ENCODE data around the gene B3GALNT2.
"Not testable (repeated sequence)": the region's sequence is repeated elsewhere in the genome, so short reads cannot be mapped to it uniquely, and the experiment has no call there.

B3GALNT2 gene

GRCh38 chr1:235503403-235504121, 690 bp downstream of the B3GALNT2 start:
- DNase-seq, result peak in 1 of 5 experiments; percentile 29

DNA sequence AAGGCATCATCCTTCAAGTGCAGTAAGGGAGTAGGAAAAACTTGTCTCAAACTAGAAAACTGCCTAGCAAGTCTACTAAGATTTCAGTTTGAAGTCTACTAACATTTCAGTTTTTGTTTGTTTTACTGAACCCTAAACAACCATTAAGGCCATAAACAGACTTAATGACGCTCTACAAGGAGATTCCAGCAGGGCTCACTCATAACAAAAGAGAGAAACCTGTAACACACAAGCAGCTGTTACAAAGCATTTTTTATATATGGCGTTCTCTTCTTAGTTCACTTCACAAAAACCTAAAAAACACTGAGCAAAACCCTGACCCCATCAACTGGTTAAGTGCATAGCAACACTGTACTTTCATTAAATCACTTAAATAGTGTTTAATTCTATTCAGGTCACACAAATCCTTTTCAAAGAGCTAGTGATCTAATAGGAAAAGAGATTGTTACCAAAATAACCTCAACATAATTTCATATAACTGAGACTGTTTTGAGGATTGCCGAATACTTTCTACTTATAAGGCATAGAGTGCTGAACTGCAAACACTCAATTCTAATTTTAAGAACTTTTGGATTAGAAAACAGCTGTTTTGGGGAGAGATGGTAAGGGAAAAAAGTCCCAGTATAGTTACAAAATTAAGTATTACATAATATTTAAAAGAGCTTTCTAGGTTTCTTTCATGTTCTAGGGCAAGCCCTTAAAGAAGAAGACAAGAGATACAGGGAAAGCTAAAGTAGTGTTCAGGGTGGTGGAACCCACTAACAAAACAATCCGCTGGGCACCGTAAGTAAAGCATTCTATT, 1.4 kb downstream of the B3GALNT2 start:
- DNase-seq, result peak in 1 of 5 experiments; percentile 47

DNA sequence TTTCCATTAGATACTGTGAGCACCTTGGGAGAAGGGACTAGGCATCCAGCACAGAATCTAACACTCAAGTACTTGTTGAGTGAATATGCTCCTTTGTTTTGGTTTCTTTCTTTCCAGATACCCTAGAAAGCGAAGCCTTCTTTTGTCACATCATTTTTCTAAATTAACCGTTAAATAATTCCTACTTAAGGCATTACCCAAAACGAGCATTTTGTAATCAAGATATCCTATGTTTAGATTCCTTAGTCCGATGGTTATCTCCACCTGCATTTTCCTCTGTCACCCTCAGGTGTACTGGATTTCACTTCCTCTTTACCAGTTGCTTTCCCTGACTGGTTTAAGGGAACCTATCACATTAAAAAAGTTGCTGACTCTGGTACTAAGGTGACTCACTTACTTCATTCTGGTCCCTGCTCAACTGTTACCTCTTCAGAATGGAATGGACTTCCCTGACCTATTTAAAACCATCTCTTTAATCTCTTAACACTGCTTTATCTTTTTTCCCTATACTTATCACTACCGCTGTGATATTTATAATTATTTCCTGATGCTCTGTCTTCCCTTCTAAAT, 3.2 kb downstream of the B3GALNT2 start:
- no peak for DNase-seq

GRCh38 chr1:235495551-235495950, 8.7 kb downstream of the B3GALNT2 start:
- DNase-seq, result no peak

DNA sequence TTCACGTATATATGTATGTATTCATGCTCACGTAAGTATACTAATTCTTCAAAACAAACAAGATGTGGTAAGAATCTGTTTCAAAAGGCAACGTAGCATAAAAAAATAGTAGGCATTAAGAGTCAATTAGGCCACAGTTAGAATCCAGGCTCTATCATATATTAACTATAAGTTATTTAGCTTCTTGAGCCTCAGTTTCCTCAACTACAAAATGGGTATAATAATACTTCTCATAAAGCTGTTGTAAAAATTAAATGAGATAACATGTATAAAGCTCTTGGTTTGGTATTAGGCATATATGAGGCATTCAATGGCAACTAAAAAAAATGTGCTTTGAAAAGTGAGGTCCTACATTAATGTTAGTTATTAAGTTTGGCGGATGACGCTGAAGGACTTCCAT, 9.2 kb downstream of the B3GALNT2 start:
- DNase-seq, result no peak

DNA sequence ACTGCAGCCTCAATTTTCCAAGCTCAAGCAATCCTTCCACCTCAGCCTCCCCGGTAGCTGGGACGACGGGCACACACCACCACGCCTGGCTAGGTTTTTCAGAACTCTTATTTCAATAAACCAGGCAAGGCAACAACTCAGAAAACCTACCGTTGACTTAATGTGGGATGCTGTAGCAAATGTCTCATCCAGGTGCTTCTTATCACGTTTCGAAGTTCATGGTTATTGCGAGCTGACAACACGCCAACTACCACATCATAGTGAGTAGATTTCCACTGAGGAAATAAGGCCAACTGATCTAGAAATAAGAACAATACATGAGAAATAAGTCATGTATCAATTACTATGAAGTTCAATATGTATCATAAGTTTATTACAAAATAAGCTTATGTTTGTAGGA, 9.7 kb downstream of the B3GALNT2 start:
- DNase-seq, result no peak

GRCh38 chr1:235491644-235492043, 12.6 kb downstream of the B3GALNT2 start:
- no peak for DNase-seq

DNA sequence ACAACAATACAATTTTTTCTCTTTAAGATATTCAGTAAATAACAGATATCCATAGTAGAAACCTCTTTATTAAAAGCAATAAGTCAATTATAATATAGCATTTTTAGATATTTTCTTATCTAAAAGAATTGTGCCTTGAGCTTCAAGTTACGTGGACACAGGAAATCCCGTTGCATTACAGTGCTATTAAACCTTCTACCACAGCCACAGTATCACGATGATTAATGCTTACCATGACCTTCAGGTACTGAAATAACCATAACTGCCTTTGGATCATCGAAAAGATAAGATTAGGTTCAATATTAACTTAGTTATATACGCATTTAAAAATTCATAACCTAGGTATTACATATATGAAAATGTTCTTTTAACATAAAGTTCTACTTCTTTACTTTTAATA, 17.9 kb downstream of the B3GALNT2 start:
- no peak for DNase-seq

DNA sequence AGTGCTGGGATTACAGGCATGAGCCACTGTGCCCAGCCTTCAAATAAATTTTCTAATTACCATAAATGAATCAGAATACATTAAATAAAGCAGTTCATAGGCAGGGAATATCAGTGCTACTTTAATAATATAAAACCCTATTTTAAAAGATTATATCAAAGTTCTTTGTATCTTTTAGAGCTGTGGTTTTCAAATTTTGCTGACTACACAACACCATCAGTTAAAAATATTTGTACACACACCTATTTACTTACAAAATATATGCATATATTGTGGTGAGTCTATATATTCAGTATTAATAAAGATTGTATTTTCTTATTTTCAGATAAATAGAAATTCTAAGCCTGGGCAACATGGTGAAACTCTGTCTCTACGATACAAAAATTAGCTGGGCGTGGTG, 18.7 kb downstream of the B3GALNT2 start:
- no peak for DNase-seq

DNA sequence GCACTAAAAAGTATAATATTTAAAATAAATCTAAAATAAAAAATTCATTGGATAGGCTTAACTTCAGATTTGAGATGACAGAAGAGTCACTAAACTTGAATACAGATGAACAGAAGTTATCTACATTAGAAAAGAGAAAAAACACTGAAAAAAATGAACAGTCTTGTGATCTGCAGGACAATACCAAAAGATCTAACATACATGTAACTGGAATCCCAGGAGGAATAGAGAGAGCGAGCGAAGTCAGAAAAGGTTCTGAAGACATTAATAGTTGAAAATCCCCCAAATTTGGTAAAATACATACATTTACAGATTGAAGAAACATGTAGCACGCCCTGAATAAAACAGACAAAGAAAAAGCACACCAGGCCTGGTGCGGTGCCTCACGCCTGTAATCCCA, 21.2 kb downstream of the B3GALNT2 start:
- no peak for DNase-seq

DNA sequence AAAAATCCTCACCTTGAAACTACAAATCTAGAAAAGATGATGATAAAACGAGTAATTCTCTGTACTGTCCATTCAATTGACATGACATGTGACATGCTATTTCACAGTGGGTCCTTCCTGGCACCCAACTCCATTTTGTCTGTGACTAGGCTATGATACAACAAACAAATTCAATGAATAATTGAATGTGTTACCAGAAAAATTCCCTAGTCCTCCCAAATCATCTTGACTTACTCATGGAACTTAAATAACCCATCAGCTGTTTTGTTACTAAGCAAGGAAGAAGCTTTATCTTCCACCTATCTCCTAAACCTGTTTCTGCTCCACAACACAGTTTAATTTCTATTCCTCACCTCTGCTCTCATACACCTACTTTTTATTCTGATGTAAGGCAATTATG, 30.4 kb downstream of the B3GALNT2 start:
- DNase-seq, result no peak

DNA sequence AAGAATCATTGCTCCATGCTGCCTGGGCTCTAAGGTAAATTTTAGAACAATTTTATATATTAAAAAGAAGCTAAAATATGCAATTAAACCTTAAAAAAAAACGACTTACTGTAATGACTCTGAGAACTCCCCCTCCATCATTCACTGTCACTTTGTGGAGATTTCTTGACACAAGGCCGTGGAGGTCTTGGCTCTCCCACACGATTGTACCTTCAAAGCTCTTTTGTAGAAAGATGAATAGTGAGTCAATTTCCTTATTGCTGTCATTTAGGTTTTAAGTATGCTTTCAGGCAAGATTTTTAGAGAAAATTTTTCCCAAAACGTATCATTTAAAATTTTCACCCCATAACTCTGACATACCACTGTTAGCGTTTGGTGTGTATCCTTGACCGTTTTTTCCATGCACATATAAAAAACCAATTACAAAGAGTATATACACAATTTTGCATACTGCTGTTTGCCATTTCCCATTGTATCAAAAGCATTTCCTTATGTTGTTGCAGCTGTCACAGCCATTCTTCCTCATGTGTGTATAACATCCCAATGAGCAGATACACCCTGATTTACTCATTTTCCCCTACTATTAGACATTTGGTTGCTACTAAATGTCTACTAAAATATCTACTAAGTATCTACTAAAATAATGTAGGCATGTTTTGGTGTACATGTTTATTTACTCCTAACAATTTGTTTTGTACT, 33.4 kb downstream of the B3GALNT2 start:
- DNase-seq, result no peak

DNA sequence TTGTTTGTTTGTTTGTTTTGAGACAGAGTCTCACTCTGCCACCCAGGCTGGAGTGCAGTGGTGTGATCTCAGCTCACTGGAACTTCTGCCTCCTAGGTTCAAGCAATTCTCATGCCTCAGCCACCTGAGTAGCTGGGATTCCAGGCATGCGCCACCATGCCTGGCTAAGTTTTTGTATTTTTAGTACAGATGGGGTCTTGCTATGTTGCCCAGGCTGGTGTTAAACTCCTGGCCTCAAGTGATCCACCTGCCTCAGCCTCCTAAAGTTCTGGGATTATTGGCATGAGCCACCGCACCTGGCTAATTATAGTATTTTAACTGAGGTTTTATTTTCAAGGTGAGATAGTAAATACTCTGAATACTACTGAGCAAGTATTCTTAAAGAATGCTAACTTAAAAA, 34.4 kb downstream of the B3GALNT2 start:
- not testable (repeated sequence) for DNase-seq

DNA sequence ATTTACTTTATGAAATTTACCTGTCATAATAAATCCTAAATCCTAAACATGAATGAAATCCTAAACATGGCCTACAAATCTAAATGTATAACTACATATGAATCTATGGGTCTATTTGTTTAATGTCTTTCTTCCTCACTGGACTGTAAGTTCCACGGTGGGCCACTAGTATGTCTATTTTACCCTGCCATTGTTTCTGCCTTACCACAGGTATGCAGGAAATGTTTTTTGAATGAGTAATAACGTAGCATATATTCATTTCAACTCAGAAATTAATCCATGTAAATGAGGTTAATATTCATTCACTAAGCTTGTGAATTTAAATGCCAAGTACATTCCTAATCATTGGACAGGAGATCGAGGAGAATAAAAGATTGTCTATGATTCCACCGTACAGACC, 35.3 kb downstream of the B3GALNT2 start:
- no peak for DNase-seq

DNA sequence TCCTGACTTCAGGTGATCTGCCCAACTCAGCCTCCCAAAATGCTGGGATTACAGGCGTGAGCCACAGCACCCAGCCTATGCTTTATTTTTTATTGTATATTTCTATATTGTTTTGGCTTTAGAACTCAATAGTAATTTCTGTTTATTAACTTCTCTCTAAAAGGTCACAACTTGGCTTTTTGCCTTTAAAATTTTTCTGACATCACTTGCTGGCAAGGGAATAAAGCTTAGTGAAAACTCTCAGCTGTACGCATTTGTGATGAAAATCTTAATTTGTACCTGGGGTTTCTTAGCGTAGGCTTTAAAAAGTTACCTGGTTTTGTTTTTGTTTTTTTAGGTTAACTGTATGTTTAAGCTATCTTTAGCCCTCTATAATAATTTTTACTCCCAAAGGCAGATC, 36.2 kb downstream of the B3GALNT2 start:
- no peak for DNase-seq

GRCh38 chr1:235465066-235465465, 39.2 kb downstream of the B3GALNT2 start:
- DNase-seq, result no peak

GRCh38 chr1:235462832-235463231, 41.4 kb downstream of the B3GALNT2 start:
- DNase-seq, result not testable (repeated sequence)

GRCh38 chr1:235461954-235462353, 42.3 kb downstream of the B3GALNT2 start:
- DNase-seq, result peak in 1 of 5 experiments; percentile 53

DNA sequence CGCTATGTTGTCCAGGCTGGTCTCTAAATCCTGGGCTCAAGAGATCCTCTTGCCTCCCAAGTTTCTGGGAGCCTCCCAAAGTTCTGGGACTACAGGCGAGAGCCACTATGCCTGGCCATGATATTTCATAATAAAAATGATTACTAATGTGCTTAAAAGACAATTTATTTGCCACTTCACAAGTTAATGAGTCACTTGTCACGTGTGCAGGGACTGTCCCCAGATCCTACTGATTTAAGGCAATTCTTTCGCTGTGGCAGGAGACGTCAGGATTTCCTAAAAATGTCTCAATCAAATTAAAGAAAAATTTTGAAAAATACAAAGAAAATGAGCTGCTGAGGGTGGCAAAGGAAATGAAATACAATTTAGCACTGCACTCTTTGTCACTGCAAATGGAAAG, 43.5 kb downstream of the B3GALNT2 start:
- no peak for DNase-seq

GRCh38 chr1:235457856-235458255, 46.4 kb downstream of the B3GALNT2 start:
- DNase-seq, result not testable (repeated sequence)

- no peak for DNase-seq
These were observed 48.4 kb downstream of the B3GALNT2 start for GRCh38 chr1:235455823-235456222.

DNA sequence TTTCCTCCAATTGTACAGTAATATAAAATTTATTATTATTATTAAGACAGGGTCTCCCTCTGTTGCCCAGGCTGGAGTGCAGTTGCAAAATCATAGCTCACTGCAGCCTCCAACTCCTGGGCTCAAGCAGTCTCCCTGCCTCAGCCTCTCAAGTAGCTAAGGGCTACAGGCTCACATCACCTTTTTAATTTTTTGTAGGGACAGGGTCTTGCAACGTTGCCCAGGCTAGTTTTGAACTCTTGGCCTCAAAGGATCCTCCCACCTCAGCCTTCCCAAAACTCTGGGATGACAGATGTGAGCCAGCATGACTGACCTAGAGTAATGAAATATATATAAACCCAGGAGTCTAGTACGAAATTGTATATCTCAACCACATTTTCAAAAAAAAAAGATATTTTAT, 49.2 kb downstream of the B3GALNT2 start:
- no peak for DNase-seq

DNA sequence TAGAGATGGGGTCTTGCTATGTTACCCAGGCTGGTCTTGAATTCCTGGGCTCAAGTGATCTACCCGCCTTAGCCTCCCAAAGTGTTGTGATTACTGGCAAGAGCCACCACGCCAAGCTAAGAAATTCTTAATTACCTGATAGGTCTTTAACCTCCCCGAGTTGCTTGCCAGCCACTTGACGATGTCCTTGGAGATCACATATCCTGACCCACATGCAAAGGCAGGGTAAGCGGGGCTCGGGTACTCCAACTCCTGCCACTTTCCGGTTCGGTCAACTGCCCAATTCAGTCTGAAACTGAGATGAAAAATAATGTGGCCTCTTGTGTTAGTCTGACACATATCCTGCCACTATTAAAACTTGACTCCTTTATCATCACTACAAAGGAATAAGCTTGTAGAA, 50.2 kb downstream of the B3GALNT2 start:
- DNase-seq, result no peak
